CD1c-positive myeloid dendritic cell (primary cell): Measurements from ENCODE around the gene NCF1.
"Not testable (repeated sequence)": the region's sequence is repeated elsewhere in the genome, so short reads cannot be mapped to it uniquely, and the experiment has no call there.

Source experiments
- DNase-seq: peaks from one replicate; pipeline ENCODE4 v3.0.0-alpha.2; 2016; ENCODE audit errors: extremely low spot score

The NCF1 gene

DNA sequence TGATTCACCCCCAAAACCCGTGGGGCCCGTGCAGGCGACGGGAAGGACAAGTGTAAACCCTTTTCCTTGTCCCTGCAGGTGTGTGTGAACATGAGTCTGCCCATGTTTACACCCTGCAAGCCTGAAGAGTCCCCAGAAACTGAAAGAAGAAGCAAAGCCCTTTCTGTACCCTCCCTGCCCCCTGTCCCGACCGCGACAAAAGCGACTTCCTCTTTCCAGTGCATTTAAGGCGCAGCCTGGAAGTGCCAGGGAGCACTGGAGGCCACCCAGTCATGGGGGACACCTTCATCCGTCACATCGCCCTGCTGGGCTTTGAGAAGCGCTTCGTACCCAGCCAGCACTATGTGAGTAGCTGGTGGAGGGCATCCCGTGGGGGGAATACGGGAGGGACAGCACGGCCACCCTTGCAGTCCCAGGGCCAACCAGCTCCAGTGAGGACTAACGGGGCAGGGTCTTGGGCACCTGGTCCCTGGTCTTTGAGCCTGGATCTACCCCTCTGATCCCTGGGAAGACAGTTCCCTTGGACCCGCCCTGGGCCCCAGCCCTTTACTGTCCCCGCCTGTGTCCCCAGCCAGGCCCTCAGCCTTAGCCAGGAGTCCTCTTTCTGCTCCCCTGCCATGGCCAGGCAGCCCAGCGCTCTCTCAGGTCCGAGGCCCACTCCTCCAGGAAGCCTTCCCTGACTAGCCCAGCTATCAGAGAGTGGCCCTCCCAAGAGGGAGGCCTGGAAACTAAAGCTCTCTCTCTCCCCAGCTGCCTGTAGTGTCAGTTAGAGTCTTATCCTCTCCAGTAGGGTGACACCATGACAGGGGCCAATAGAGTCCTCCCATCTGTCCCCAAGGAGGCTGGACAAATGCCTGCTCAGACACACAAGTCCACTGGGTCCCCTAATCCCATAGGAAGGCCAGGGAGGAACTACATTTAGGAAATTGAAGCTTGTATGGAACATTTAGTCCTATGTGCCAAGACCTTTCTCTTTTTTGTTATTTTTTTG lies at the start of gene NCF1:
TSS of gene NCF1 (plus strand) at position 252 of the 991 bp plus-strand sequence. CDS start at position 273, 21 bp downstream.
- DNase-seq, result not testable (repeated sequence)

DNA sequence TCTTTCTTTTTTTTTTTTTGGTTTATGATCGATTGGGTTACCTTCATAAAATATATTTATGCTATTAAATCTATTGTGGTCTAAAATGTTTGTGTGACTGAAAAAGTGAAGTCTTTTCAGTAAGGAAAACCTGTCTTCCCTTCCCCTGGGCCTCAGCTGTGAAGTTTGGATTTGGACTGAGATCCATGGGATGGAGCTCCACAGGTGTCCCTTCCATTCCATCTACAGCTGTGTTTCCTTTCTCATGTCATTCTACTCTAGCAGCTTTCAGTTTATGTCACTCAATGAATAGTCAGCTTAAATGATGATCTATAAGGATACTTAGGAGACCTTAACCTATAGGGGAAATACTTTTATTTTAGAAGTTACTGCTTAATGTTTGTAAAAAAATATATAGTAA lies 48.0 kb upstream of the NCF1 start:
- DNase-seq, result no peak

DNA sequence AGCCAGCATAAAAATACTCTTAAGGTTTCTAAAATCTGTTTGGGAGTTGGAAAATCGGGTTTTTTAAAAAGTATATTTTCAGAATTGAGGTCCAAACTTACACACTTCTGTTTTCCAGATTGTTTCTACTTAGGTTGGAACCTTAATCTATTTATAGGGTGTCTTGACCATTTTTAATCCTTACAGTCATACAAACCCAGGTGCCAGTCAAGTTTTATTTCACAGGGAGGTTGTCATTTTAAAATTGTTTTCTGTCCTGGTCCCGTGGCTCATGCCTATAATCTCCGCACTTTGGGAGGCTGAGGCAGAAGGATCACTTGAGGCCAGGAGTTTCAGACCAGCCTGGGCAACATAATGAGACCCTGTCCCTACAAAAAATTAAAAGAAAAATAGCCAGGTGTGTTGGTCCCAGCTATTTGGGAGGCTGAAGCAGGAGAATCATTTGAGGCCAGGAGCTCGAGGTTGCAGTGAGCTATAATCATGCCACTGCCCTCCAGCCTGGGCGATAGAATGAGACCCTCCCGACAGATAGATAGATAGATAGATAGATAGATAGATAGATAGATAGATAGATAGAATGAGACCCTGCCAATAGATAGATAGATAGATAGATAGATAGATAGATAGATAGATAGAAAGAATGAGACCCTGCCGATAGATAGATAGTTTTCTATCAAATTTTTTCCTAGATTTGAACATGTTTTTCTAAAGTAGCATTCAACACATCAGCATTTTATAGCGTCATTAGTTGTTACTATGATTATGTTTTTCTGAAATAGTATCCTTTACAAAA lies 47.3 kb upstream of the NCF1 start:
- no peak for DNase-seq

DNA sequence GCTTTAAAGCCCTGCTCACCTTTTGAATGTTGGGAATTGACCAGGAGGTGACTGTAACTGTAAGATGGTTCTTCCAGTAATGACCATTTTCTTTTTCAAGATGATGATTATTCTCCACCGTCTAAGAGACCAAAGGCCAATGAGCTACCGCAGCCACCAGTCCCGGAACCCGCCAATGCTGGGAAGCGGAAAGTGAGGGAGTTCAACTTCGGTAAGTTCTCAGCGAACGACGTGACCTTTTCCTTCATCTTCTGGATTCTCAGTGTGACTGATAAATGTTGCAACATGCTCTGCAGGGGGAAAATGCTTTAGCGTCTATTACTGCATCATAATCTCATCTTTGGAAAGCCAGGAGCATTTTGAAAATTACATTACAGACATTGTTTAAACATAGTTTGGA lies 45.1 kb upstream of the NCF1 start:
- not testable (repeated sequence) for DNase-seq

DNA sequence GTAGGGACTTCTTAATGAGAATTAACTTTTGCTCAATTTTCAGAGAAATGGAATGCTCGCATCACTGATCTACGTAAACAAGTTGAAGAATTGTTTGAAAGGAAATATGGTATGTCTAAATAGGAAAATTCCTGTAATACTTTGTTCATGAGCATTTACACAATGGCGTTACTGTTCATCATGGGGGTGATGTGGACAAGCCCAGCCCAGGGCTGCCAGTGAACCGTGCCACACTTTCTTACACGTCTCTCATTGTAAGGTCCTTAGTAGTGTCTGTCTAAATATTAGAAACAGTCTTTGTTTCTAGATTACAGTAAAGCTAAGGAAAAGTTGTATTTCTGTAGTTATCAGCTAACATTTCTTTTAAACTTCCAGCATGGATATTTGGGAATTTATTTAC lies 43.6 kb upstream of the NCF1 start:
- not testable (repeated sequence) for DNase-seq

DNA sequence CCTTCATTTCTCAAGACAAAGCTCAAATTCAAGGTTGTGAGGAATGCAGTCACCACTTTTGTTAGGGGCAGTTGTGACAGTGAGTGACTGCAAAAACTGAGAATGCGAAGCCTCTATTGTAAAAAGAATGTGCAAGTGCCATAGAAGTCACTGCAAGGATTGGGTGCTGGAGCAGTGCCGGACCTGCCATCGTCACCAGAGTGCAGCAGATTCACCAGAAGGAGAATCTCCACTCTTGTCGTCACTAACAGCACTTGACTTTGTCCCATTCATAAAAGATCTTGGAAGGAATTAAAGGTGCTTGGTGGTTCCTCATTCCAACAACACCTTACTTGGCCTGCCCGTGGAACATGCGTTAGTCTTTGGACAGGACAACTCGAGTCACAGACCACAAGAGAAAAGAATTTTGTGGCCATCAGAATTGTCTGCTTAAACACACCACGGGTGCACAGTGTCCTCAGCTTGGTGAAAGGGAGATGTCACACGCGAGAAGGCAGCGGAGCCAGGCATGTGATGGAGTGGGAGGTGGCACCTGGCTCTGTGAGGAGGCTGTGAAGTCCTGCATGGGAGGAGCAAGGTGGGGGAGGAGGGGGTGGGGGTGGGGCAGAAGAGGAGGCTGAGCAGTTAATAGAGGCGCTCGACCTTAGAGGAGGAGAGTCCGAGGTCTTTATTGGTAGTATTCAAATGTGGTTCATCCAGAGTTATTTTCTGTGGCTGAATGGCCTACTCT lies 33.7 kb upstream of the NCF1 start:
- not testable (repeated sequence) for DNase-seq

DNA sequence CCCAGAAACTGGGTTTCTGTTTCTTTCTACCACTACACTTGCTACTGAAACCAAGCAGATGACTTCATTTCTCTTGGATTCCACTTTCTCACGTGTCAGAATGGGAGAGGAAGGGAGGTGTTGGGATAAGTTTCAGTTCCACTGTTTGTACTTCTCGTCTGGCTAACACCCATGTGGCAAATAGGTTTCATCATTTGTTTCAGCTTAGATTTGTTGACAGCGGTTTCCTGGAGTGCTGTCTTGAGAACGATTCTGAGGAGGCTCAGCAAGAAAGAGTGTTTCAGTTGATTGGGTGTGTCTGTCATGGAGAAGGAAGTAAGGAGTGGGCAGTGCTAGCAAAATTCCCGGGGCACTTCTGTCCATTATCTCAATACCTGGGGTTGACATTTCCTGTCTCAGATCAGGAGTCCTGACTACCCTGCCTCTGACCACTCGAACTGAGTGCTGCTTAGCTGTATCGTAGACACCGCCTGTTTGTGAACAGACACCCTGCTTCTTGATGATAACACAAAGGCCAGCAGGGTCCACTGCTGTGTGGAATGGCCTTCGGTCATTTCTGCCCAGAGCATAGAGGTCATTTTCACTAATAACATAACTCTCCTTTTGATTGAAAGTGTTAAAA lies 29.8 kb upstream of the NCF1 start:
- DNase-seq, result not testable (repeated sequence)

DNA sequence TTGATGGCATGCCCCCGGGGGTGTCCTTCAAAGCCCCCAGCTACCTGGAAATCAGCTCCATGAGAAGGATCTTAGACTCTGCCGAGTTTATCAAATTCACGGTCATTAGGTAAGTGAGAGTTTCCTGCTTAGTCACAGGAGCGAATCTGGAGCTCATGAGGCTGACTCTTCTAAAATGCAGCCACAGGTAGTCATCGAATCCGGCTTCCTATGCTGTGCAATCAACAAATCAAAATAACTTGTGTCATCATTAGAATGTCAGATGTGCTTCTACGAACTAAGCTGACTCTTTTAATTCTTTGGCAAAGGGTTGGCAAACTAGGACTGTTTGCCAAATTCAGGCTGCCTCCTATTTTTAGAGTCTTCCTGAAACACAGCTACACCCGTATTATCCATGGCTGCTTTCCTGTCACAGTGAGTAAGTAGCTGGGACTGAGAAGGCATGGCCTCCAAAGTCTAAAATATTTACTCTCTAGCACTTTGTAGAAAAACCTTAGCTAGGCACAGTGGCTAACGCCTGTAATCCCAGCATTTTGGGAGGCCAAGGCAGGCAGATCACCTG lies 19.8 kb upstream of the NCF1 start:
- DNase-seq, result not testable (repeated sequence)

DNA sequence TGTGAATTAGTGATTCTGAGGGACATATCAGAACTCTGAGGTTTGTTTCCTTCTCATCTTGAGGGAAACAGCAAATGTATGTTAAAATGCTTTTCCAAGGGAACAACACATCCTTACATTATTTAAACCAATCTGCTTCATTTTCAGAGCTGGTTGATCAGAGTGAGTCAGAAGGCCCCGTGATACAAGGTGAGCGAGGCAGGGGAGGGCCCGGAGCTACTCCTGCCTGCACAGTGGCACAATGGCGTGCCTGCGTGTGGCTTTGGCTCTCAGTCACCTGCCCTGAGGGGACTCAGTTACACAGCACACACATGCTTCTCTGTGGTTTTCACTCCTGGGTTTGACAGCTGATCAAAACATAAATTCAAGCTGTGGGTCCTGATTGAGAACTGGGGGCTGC lies 17.1 kb upstream of the NCF1 start:
- not testable (repeated sequence) for DNase-seq

DNA sequence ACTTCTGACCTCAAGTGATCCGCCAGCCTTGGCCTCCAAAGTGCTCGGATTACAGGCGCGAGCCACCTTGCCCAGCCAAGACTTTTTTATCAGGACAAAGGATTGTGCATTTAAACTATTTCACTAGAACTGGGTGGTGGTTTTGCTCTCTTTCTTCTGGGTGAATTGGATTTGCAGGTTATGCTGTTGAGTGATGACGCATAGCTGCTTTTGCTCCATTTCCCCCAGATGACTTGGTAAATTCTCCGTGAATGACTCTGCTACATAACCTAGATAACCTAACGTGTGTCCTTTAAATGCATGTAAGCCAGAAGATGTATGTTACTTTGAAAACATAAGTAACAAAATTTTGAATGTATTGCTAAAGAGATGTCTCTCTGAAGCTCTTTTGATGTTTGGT lies 15.5 kb upstream of the NCF1 start:
- not testable (repeated sequence) for DNase-seq

DNA sequence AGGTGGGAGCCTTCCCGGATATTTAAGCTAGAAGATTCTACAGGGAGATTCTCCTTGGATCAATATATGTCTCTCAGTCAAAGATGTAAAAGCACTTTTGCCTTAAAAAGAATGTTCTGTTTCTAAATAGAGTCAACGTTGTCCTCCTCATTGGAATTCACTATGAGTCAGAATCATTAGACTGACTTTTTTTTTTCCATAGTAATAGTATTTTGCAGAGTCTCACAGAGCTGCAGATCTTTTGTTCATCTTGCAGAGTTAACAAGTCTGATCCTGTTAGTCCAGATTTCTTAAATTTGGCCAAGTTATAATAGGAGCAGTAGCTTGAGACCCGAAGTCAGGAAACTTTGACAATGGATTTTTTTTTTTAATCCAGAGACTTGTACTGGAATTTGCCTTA lies 14.8 kb upstream of the NCF1 start:
- DNase-seq, result not testable (repeated sequence)

DNA sequence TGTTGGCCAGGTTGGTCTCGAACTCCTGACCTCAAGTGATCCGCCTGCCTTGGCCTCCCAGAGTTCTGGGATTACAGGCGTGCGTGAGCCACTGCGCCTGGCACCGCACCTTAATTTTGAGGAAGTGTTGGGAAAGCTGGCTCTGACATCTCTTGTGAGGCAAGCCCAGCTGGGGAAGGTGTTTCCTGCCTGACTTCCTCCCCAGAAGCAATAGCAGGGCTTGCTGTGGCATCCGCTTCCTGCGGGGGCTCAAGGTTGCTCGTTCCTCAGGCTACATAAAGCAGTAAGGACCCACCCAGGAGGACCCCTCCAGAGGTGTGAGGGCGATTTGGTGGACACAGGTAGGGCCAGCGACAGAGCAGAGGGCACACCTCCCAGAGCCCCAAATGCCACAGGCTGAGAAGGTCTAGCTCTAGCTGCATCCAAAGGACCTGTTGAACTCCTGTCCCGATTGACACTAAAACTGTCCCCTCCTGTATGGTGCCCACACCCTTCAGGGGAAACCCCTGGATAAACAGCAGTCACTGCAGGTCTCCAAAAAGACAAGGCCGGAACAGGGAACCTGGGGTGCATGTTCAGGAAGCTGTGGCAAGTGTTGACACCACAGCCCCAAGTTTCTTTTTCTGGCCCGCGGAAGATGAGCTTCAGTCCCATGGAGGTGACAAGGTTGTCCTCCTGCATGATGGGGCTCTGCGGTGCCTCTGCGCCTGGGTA lies 8.4 kb upstream of the NCF1 start:
- not testable (repeated sequence) for DNase-seq

DNA sequence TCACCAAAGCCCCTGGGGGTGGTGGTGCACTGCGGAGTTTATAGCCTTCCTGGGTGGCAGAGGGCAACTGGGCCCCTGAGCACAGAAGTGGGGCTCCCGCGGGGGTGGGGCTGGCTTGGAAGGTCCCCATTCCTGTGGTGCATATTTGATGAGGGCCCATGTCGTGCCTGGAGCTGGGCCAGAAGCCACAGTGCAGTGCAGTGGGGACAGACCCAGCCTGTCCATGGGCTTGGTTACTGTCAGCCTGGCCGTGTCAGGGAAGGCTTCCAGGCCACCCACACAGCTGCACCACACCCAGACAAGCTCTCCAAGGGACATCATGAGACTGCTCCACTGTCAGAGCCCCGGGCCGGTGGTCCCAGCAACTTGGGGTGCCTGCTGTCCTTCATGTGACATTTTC lies 7.3 kb upstream of the NCF1 start:
- not testable (repeated sequence) for DNase-seq

DNA sequence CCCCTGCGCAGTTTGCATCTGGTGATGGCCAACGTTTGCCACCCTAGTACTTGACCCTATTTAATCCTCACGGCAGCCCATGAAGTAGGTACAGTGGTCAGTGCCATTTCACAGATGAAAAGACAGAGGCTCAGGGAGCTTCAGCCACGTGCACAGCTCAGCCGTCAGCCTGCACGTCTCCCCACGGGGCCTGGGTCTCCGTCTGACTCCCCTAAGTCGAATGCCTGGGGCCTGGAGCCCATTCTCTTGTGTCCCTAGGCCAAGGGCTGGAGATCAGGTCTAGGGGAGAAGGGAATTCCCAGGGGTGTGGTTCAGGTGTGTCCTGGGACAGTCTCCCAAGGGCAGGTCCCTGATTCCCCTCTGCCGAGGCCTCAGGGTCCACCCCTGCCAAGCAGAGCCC lies 6.8 kb upstream of the NCF1 start:
- DNase-seq, result not testable (repeated sequence)

DNA sequence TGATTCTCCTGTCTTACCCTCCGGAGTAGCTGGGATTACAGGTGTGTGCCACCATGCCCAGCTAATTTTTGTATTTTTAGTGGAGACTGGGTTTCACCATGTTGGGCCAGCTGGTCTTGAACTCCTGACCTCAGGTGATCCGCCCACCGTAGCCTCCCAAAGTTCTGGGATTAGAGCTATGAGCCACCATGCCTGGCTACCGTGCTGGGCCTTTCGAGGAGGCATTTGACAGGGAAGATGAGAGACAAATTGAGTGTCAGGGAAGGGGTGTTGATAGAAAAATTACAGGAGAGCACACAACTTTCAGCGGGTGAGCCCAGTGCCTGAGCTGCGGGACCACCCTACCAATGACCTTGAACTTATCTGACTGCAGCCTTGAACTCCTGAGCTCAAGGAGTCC lies 3.7 kb upstream of the NCF1 start:
- DNase-seq, result not testable (repeated sequence)

DNA sequence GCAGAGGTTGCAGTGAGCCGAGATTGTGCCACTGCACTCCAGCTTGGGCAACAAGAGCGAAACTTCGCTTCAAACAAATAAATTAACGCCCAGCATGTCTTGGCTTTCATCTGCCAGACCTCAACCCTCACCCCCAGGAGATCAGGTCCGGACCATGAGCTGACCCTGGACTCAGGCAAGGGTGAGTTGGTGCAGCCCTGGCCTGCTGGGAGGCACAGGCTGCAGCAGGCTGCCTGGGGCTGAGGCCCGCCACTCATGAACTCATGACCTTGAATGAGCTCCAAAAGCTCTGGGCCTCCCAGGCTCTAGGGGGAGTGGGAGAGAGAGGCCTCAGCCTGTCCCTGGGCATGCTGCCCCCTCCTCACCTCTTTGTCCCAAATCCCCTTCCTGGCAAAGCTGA lies 1.7 kb upstream of the NCF1 start:
- DNase-seq, result peak; percentile 0

DNA sequence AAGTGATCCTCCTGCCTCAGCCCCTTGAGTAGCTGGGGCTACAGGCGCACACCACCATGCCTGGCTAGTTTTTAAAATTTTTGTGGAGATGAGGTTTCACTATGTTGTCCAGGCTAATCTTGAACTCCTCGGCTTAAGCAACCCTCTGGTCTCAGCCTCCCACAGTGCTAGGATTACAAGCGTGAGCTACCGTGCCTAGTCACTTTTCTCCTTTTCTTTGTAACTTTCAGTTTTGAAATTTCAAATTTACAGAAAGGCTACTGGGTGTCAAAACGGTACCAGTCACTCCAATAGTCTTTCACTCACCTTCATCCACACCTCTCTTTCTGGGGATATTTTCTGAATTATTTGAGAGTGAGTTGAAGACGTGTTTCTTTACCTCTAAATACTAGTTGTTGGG lies 1.3 kb downstream of the NCF1 start:
- not testable (repeated sequence) for DNase-seq

DNA sequence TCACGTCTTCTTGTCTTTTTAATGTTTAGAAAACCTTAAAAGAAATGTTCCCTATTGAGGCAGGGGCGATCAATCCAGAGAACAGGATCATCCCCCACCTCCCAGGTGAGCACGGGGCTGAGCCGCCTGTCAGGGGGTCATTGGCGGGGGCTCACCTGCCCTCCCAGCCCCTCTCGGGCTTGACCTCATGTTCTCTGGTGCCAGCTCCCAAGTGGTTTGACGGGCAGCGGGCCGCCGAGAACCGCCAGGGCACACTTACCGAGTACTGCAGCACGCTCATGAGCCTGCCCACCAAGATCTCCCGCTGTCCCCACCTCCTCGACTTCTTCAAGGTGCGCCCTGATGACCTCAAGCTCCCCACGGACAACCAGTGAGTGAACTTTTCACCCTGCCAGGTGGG lies 5.2 kb downstream of the NCF1 start:
- DNase-seq, result not testable (repeated sequence)

DNA sequence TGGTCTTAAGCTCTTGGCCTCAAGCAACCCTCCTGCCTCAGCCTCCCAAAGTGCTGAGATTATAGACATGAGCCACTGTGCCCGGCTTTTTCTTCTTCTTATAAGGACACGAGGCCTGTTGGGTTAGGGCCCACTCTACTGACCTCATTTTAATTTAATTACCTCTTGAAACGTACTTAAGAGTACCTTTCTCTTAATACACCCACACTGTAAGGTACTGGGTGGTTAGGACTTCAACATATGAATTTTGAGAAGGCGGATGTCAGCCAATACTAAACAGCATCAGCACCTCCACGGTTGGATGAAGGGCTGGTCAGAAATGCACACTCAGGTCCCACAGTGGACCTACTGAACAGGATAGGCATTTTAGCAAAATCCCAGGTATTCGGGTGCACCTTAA lies 7.9 kb downstream of the NCF1 start:
- not testable (repeated sequence) for DNase-seq

DNA sequence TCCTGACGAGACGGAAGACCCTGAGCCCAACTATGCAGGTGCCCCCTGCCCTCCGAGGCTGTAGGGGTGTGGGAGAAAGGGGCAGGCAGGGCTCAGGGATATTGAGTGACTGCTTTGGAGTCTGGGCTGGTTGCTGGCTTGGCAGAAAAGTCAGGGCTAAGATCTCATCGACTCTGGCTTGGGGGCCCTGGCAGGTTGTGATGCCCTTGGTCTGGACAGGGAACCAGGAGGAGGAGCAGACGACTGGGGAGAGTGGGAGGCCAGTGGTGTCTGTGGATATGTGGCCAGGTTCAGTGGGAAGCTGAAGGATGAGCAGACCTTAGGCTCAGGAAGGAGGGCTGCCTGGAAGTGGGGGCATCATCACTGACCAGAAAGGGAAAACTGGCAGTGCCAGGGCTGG lies 9.8 kb downstream of the NCF1 start:
- DNase-seq, result not testable (repeated sequence)
